HepG2 (cell line): ENCODE data around the gene ARHGAP9. TPM values are rescaled to one million over a fixed set of nuclear protein-coding genes. Genes with fewer than 3 reads are reported as not detected.
A peak's percentile ranks its signal among the peaks of the same experiment; 100 is the strongest.

ENCODE experiments used
- HMGA1 ChIP-seq: sonication (generic); formaldehyde crosslinking; conservative IDR thresholded peaks from 2 replicates; pipeline ENCODE4 v1.4.0; 2020; ENCODE audit warnings: missing genetic modification reagents
- IKZF4 ChIP-seq: sonication (generic); formaldehyde crosslinking; IDR thresholded peaks from 2 replicates; pipeline ENCODE4 v1.5.1; 2020; ENCODE audit warnings: borderline replicate concordance, mild to moderate bottlenecking, low read depth, missing genetic modification reagents; ENCODE audit errors: not compliant biosample characterization
- JUNB ChIP-seq: sonication (generic); formaldehyde crosslinking; IDR thresholded peaks from 2 replicates; pipeline ENCODE4 v1.8.0; 2022; ENCODE audit warnings: missing genetic modification reagents, mild to moderate bottlenecking, borderline replicate concordance
- MYC ChIP-seq: sonication (generic); formaldehyde crosslinking; IDR thresholded peaks from 2 replicates; pipeline ENCODE4 v1.9.0; 2021; ENCODE audit warnings: missing genetic modification reagents, borderline replicate concordance
- NFIB ChIP-seq: sonication (generic); formaldehyde crosslinking; IDR thresholded peaks from 2 replicates; pipeline ENCODE4 v1.9.0; 2021; ENCODE audit warnings: missing genetic modification reagents, mild to moderate bottlenecking, borderline replicate concordance
- NFKB2 ChIP-seq: sonication (generic); formaldehyde crosslinking; IDR thresholded peaks from 2 replicates; pipeline ENCODE4 v1.4.0; 2020; ENCODE audit warnings: missing genetic modification reagents, borderline replicate concordance
- PHB2 ChIP-seq: fragments of 450-650 bp; IDR thresholded peaks from 2 replicates; pipeline ENCODE4 v1.6.1; 2018; ENCODE audit not compliant: partially characterized antibody
- TCF12 ChIP-seq, 2 experiments: fragments of 450-650 bp in 1 of 2; sonication (generic) in 1 of 2; formaldehyde crosslinking in 1 of 2; IDR thresholded peaks; 2 replicates each; pipeline versions ENCODE4 v1.6.1 to v1.8.0; 2017 to 2022; ENCODE audit warnings: antibody characterized with exemption in 1 of 2, mild to moderate bottlenecking in 1 of 2, missing genetic modification reagents in 1 of 2, moderate library complexity in 1 of 2
- ZNF224 ChIP-seq: sonication (generic); formaldehyde crosslinking; IDR thresholded peaks from 2 replicates; pipeline ENCODE4 v1.5.0; 2020; ENCODE audit warnings: mild to moderate bottlenecking, missing genetic modification reagents
- ZNF3 ChIP-seq: IDR thresholded peaks from 2 replicates; pipeline ENCODE4 v1.7.0; 2017; ENCODE audit warnings: inconsistent platforms
- ZNF841 ChIP-seq: sonication (generic); formaldehyde crosslinking; IDR thresholded peaks from 2 replicates; pipeline ENCODE4 v1.8.1; 2023; ENCODE audit warnings: missing genetic modification reagents, borderline replicate concordance
- polyA plus RNA-seq, 8 experiments: library from polyadenylated mRNA; depleted of rRNA in 3 of 8; stranded (reverse) in 7 of 8; unstranded in 1 of 8; fragments of >200 nt; fragmentation: Illumina TruSeq in 4 of 8; extraction: Trizol in 4 of 8; gene quantifications; 2 replicates each; pipeline versions ENCODE4 v1.2.1 to v1.2.3, GENCODE V29; 2011 to 2016; ENCODE audit warnings: low read depth in 4 of 8, missing spikeins in 1 of 8, mixed read lengths in 1 of 8; ENCODE audit not compliant: insufficient read depth in 1 of 8
- total RNA-seq, 5 experiments: library from RNA; depleted of rRNA; stranded (reverse); fragments of >200 nt; fragmentation: Illumina TruSeq; extraction: Trizol; gene quantifications; 2 replicates each; pipeline ENCODE4 v1.2.3, GENCODE V29; 2016; ENCODE audit warnings: low read depth in 1 of 5
- TF ChIP-seq, protein P1 (sequence below): sonication (generic); formaldehyde crosslinking; IDR thresholded peaks from 2 replicates; pipeline ENCODE4 v1.4.0; 2020; ENCODE audit warnings: mild to moderate bottlenecking, missing genetic modification reagents, borderline replicate concordance
- TF ChIP-seq, protein P2 (sequence below): IDR thresholded peaks from 2 replicates; pipeline ENCODE4 v1.6.1; 2012; ENCODE audit warnings: low read depth, low read length, improper control_type of control experiment
- TF ChIP-seq, protein P3 (sequence below): sonication (generic); formaldehyde crosslinking; IDR thresholded peaks from 2 replicates; pipeline ENCODE4 v1.4.0; 2020; ENCODE audit warnings: missing genetic modification reagents
- TF ChIP-seq, protein P4 (sequence below): sonication (generic); formaldehyde crosslinking; IDR thresholded peaks from 2 replicates; pipeline ENCODE4 v1.5.1; 2020; ENCODE audit warnings: missing genetic modification reagents, mild to moderate bottlenecking, borderline replicate concordance
- TF ChIP-seq, protein P5 (sequence below): sonication (generic); formaldehyde crosslinking; IDR thresholded peaks from 2 replicates; pipeline ENCODE4 v1.4.0; 2020; ENCODE audit warnings: missing genetic modification reagents, mild to moderate bottlenecking, borderline replicate concordance

ARHGAP9 gene
- total and polyA plus RNA-seq, 2 of the 13 experiments (the other 11 are each of a cell fraction or from before 2014, with no cell fraction given) = 0.18 to 1.2 TPM

DNA sequence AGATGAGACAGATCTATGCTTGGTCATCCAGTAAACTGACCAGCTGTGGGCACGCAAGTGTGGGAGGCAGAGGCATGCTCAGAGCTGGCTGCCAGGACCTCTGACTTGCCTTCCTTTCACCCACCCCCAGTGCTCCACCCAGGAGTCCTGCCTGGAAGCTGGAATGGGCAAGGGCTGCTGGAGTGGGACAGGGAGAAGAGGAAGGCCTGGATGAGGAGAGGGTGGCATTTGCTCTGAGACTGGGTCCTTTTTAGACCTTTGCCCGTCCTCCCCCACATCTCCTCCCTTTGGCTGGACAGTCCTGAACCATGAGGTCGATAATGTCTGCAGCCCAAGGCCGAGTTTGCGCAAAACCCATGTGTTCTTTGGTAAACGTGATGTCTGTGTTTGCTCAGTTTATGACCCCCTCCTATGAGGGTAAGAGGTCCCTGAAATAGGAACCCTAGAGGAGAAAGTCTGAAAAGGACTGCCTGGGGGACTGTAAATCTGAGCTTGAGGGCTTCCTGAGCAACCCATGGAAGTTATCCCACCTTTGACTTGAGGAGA lies 28.4 kb downstream of the ARHGAP9 start (continued):
- TF ChIP-seq, protein P1, sequence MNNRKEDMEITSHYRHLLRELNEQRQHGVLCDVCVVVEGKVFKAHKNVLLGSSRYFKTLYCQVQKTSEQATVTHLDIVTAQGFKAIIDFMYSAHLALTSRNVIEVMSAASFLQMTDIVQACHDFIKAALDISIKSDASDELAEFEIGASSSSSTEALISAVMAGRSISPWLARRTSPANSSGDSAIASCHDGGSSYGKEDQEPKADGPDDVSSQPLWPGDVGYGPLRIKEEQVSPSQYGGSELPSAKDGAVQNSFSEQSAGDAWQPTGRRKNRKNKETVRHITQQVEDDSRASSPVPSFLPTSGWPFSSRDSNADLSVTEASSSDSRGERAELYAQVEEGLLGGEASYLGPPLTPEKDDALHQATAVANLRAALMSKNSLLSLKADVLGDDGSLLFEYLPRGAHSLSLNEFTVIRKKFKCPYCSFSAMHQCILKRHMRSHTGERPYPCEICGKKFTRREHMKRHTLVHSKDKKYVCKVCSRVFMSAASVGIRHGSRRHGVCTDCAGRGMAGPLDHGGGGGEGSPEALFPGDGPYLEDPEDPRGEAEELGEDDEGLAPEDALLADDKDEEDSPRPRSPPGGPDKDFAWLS = peak; percentile 74; the same call in 1 of the 2 replicates
- TF ChIP-seq, protein P2, sequence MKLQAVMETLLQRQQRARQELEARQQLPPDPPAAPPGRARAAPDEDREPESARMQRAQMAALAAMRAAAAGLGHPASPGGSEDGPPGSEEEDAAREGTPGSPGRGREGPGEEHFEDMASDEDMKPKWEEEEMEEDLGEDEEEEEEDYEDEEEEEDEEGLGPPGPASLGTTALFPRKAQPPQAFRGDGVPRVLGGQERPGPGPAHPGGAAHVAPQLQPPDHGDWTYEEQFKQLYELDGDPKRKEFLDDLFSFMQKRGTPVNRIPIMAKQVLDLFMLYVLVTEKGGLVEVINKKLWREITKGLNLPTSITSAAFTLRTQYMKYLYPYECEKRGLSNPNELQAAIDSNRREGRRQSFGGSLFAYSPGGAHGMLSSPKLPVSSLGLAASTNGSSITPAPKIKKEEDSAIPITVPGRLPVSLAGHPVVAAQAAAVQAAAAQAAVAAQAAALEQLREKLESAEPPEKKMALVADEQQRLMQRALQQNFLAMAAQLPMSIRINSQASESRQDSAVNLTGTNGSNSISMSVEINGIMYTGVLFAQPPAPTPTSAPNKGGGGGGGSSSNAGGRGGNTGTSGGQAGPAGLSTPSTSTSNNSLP = peak; percentile 91
- TF ChIP-seq TCF12 (IDR thresholded peaks at IDR 0.05) (no peak), TCF12 (CRISPR knock-in tag; IDR thresholded peaks at IDR 0.05) (peak; percentile 84), MYC (CRISPR knock-in tag) (peak; percentile 95), NFIB (CRISPR knock-in tag) (no peak), NFKB2 (CRISPR knock-in tag) (no peak), JUNB (CRISPR knock-in tag) (no peak), HMGA1 (CRISPR knock-in tag) (no peak), ZNF841 (CRISPR knock-in tag) (no peak), IKZF4 (CRISPR knock-in tag) (no peak), ZNF224 (CRISPR knock-in tag) (peak; percentile 69; the same call in 1 of the 2 replicates), ZNF3 (no peak), PHB2 (no peak)
- TF ChIP-seq, protein P3, sequence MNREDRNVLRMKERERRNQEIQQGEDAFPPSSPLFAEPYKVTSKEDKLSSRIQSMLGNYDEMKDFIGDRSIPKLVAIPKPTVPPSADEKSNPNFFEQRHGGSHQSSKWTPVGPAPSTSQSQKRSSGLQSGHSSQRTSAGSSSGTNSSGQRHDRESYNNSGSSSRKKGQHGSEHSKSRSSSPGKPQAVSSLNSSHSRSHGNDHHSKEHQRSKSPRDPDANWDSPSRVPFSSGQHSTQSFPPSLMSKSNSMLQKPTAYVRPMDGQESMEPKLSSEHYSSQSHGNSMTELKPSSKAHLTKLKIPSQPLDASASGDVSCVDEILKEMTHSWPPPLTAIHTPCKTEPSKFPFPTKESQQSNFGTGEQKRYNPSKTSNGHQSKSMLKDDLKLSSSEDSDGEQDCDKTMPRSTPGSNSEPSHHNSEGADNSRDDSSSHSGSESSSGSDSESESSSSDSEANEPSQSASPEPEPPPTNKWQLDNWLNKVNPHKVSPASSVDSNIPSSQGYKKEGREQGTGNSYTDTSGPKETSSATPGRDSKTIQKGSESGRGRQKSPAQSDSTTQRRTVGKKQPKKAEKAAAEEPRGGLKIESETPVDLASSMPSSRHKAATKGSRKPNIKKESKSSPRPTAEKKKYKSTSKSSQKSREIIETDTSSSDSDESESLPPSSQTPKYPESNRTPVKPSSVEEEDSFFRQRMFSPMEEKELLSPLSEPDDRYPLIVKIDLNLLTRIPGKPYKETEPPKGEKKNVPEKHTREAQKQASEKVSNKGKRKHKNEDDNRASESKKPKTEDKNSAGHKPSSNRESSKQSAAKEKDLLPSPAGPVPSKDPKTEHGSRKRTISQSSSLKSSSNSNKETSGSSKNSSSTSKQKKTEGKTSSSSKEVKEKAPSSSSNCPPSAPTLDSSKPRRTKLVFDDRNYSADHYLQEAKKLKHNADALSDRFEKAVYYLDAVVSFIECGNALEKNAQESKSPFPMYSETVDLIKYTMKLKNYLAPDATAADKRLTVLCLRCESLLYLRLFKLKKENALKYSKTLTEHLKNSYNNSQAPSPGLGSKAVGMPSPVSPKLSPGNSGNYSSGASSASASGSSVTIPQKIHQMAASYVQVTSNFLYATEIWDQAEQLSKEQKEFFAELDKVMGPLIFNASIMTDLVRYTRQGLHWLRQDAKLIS (CRISPR knock-in tag) = no peak
- TF ChIP-seq, protein P4, sequence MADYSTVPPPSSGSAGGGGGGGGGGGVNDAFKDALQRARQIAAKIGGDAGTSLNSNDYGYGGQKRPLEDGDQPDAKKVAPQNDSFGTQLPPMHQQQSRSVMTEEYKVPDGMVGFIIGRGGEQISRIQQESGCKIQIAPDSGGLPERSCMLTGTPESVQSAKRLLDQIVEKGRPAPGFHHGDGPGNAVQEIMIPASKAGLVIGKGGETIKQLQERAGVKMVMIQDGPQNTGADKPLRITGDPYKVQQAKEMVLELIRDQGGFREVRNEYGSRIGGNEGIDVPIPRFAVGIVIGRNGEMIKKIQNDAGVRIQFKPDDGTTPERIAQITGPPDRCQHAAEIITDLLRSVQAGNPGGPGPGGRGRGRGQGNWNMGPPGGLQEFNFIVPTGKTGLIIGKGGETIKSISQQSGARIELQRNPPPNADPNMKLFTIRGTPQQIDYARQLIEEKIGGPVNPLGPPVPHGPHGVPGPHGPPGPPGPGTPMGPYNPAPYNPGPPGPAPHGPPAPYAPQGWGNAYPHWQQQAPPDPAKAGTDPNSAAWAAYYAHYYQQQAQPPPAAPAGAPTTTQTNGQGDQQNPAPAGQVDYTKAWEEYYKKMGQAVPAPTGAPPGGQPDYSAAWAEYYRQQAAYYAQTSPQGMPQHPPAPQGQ (CRISPR knock-in tag) = no peak; the same call in 1 of the 2 replicates
- TF ChIP-seq, protein P5, sequence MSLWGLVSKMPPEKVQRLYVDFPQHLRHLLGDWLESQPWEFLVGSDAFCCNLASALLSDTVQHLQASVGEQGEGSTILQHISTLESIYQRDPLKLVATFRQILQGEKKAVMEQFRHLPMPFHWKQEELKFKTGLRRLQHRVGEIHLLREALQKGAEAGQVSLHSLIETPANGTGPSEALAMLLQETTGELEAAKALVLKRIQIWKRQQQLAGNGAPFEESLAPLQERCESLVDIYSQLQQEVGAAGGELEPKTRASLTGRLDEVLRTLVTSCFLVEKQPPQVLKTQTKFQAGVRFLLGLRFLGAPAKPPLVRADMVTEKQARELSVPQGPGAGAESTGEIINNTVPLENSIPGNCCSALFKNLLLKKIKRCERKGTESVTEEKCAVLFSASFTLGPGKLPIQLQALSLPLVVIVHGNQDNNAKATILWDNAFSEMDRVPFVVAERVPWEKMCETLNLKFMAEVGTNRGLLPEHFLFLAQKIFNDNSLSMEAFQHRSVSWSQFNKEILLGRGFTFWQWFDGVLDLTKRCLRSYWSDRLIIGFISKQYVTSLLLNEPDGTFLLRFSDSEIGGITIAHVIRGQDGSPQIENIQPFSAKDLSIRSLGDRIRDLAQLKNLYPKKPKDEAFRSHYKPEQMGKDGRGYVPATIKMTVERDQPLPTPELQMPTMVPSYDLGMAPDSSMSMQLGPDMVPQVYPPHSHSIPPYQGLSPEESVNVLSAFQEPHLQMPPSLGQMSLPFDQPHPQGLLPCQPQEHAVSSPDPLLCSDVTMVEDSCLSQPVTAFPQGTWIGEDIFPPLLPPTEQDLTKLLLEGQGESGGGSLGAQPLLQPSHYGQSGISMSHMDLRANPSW (CRISPR knock-in tag) = peak; percentile 78
